Endothelial cell (in vitro differentiated cells): Measurements from ENCODE around the gene PLA2G4F. TPM values are rescaled to one million over a fixed set of nuclear protein-coding genes. Genes with fewer than 3 reads are reported as not detected.

Source experiments
- DNase-seq: peaks from one replicate; pipeline ENCODE4 v3.0.0; 2021; ENCODE audit warnings: low spot score
- H3K27ac Mint-ChIP-seq: one replicate; pipeline ENCODE4 v1.8.0; 2021; ENCODE audit warnings: mixed read lengths, inconsistent platforms; ENCODE audit not compliant: unreplicated experiment
- H3K27me3 Mint-ChIP-seq: one replicate; pipeline ENCODE4 v1.8.0; 2021; ENCODE audit warnings: mild to moderate bottlenecking, moderate library complexity, mixed read lengths, inconsistent platforms; ENCODE audit not compliant: unreplicated experiment
- H3K36me3 Mint-ChIP-seq: one replicate; pipeline ENCODE4 v1.8.0; 2021; ENCODE audit warnings: mild to moderate bottlenecking, low read depth, mixed read lengths, inconsistent platforms; ENCODE audit not compliant: unreplicated experiment
- H3K4me1 Mint-ChIP-seq: one replicate; pipeline ENCODE4 v1.8.0; 2021; ENCODE audit warnings: mild to moderate bottlenecking, mixed read lengths, inconsistent platforms; ENCODE audit not compliant: unreplicated experiment
- H3K4me3 Mint-ChIP-seq: one replicate; pipeline ENCODE4 v1.8.0; 2021; ENCODE audit warnings: mild to moderate bottlenecking, mixed read lengths, inconsistent platforms; ENCODE audit not compliant: unreplicated experiment
- H3K9me3 Mint-ChIP-seq: one replicate; pipeline ENCODE4 v1.8.0; 2021; ENCODE audit warnings: mixed read lengths, inconsistent platforms; ENCODE audit not compliant: unreplicated experiment
- total RNA-seq: library from RNA; stranded (reverse); fragmentation: NEBNext Ultra II Directional; extraction: Animal tissue kit (Norgen Biotek cat#: 25700); gene quantifications from one replicate; pipeline ENCODE4 v1.2.1, GENCODE V29; 2021; ENCODE audit not compliant: unreplicated experiment
- TF ChIP-seq, protein P1 (sequence below): fragments of 200-600 bp; sonication (generic); IDR thresholded peaks from one replicate; pipeline ENCODE4 v1.5.0; 2021; ENCODE audit warnings: antibody characterized with exemption; ENCODE audit not compliant: unreplicated experiment

The PLA2G4F gene
- total RNA-seq, 1 donor from 2014 or later, result not detected

DNA sequence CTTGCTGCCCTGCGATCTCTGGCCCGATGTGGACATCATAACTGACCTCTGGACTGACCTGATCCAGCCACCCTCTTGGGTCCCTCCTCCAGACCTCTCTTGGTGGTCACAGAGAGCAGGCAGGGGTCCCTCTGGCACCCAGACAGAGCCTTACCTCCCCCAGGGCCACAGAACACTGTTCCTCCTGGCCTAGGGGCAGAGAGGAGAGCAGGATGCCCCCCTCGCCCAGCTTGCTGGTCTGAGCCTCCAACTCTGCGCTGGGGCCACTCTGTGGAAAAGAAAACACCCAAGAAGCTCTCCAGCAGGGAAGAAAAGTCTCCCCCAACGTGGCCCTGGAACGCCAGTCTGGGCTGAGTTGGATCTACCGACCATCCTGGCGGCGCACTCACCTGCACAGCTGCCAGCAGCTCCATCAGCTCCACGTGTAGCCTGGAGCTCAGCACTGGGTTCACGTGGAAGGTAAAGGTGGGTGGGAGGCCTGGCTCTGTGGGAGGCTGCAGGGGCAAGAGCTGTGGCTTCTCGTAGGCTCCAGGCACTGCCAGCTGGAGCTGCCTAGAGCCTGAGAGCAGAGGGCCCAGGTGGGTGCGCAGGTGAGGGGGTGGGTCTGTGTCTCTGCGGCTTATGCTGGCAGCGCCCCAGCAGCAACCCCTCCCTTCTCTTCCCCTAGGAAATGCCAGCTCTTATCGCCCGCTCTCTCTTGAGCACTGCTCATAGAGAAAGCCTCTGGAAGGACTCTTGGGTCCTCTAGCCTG lies 6.0 kb downstream of the PLA2G4F start:
- no peak overlapping the region for H3K27ac Mint-ChIP-seq
- peaks cover 3% of the 10 kb centered on the region for H3K4me1 Mint-ChIP-seq
- H3K4me3 Mint-ChIP-seq, result no peak overlapping the region
- TF ChIP-seq, protein P1, sequence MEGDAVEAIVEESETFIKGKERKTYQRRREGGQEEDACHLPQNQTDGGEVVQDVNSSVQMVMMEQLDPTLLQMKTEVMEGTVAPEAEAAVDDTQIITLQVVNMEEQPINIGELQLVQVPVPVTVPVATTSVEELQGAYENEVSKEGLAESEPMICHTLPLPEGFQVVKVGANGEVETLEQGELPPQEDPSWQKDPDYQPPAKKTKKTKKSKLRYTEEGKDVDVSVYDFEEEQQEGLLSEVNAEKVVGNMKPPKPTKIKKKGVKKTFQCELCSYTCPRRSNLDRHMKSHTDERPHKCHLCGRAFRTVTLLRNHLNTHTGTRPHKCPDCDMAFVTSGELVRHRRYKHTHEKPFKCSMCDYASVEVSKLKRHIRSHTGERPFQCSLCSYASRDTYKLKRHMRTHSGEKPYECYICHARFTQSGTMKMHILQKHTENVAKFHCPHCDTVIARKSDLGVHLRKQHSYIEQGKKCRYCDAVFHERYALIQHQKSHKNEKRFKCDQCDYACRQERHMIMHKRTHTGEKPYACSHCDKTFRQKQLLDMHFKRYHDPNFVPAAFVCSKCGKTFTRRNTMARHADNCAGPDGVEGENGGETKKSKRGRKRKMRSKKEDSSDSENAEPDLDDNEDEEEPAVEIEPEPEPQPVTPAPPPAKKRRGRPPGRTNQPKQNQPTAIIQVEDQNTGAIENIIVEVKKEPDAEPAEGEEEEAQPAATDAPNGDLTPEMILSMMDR, result no peak
- H3K27me3 Mint-ChIP-seq, result peaks cover 5% of the 10 kb centered on the region
- no peaks in the 10 kb centered on the region for H3K9me3 Mint-ChIP-seq
- H3K36me3 Mint-ChIP-seq, result peaks cover 6% of the 10 kb centered on the region
- DNase-seq, result no peak

DNA sequence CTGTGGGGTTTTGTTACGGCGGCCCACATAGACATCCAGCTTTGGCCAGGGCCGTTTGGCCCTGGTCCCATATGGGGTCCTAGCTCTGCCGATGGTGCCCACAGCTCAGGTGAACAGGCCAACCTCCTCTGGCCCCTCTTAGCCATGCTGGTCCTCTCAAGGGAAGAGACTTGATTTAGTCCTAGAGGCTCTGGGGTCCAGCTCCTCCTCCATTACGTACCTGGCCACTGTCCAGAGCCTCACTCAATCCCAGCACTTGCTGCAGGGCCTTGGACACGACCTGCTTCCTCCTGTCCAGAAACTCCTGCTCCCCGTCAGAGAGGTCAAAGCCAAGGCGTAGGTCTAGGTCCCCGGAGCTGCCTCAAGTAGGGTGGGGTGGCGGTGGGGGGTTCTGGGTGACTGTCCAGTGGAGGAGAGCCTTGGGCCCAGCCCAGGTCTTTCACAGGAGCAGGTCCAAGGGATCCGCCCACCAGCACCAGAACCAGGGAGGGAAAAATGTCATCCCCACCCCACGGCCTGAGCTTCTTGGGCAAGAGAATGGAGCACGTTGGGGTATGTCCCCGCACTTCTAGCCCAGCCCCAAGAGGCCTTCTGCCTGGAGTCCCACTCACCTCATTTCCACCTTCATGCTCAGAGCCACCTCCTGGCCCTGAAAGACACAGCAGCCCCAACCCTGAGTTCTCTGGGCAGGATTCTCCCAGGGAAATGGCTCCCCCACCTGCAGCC lies 6.8 kb downstream of the PLA2G4F start:
- TF ChIP-seq, protein P1, result no peak
- H3K9me3 Mint-ChIP-seq, result no peaks in the 10 kb centered on the region
- no peak for DNase-seq
- H3K27ac Mint-ChIP-seq, result no peak overlapping the region
- peaks cover 3% of the 10 kb centered on the region for H3K4me1 Mint-ChIP-seq
- no peaks in the 10 kb centered on the region for H3K36me3 Mint-ChIP-seq
- H3K27me3 Mint-ChIP-seq, result peaks cover 5% of the 10 kb centered on the region
- H3K4me3 Mint-ChIP-seq, result no peak overlapping the region

DNA sequence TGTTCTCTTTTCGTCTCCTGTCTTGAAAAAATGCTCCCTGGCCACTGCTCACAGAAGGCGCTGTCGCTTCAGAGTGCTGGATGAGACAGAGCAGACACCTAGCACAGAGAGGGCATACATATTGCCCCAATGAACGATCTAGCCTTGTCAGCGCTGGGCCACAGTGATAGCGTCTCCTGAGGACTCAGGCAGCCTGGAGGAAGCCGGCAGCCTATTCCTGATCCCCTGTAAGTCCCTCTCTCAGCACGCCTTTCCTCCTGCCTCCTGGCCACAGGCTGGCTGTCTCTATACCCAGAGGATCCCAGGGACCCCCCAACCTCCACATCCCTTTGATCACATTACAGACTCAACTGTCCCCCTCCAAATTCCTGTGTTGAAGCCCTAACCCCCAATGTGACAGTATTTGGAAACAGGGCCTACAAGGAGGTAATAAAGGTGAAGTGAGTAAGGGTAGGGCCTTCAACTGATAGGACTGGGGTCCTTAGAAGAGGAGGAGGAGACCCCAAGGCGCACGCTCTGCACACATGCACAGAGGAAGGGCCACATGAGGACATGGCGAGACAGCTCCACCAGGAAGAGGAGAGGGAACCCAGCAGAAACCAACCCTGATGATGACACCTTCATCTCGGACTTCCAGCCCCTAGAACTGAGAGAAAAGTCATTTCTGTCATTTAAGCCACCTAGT lies 7.5 kb downstream of the PLA2G4F start:
- no peaks in the 10 kb centered on the region for H3K36me3 Mint-ChIP-seq
- H3K27ac Mint-ChIP-seq, result no peak overlapping the region
- peaks cover 3% of the 10 kb centered on the region for H3K4me1 Mint-ChIP-seq
- H3K4me3 Mint-ChIP-seq, result no peak overlapping the region
- TF ChIP-seq, protein P1, result no peak
- DNase-seq, result no peak
- H3K9me3 Mint-ChIP-seq, result no peaks in the 10 kb centered on the region
- H3K27me3 Mint-ChIP-seq, result peaks cover 1% of the 10 kb centered on the region

DNA sequence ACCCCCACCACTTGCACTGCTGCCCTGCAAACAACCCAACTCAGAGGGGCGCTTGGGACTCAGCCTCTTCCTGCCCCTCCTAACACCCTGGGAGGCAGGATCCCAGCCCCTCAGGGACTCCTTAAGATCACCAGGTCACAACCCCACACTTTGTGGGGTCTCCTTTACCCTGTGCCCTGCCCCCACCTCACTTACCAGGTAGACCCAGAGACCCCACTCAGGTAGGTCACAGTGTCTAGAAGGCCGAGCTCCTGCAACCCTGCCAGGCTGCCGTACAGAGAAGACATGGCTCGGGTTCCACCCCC lies 9.1 kb downstream of the PLA2G4F start:
- no peak for DNase-seq
- H3K27me3 Mint-ChIP-seq, result no peaks in the 10 kb centered on the region

More for the DNA sequence above, 9.1 kb downstream of the PLA2G4F start:
- Mint-ChIP-seq H3K9me3 (no peaks in the 10 kb centered on the region), H3K4me1 (peaks cover 3% of the 10 kb centered on the region), H3K27ac (no peak overlapping the region), H3K36me3 (no peaks in the 10 kb centered on the region), H3K4me3 (no peak overlapping the region)
- TF ChIP-seq, protein P1, result no peak
